Astrocyte (in vitro differentiated cells and primary cell): Measurements from ENCODE around the gene DACT2.

Experiments
- CTCF ChIP-seq: IDR thresholded peaks from 2 replicates; pipeline ENCODE4 v1.5.1; 2011; ENCODE audit warnings: low read depth, mild to moderate bottlenecking, inconsistent platforms, low read length, moderate library complexity; ENCODE audit not compliant: insufficient read depth
- EZH2 ChIP-seq: IDR thresholded peaks from 2 replicates; pipeline ENCODE4 v1.6.1; 2012; ENCODE audit warnings: mild to moderate bottlenecking, low read length, inconsistent platforms; ENCODE audit not compliant: insufficient read depth

- TF ChIP-seq CTCF: no peak
- no peak for TF ChIP-seq EZH2
Measured at GRCh38 chr6:168273441-168274036, 46.0 kb downstream of the DACT2 start.
